Neural cell (in vitro differentiated cells): ENCODE results near the gene GMDS. TPM values are rescaled to one million over a fixed set of nuclear protein-coding genes. Genes with fewer than 3 reads are reported as not detected.

ENCODE experiments used
- H2AFZ ChIP-seq: fragments of 200-600, 300-800 bp; sonication (generic), shearing (Covaris generic); 2 replicates; pipeline ENCODE4 v1.6.0; 2014; ENCODE audit warnings: low read depth, mild to moderate bottlenecking, antibody characterized with exemption, low read length, moderate library complexity
- H3F3A ChIP-seq: fragments of 200-600 bp; shearing (Covaris generic); 2 replicates; pipeline ENCODE4 v1.6.1; 2016; ENCODE audit warnings: mild to moderate bottlenecking, moderate library complexity, mixed read lengths, antibody characterized with exemption, low read length; ENCODE audit not compliant: insufficient read depth, poor library complexity, severe bottlenecking
- H3K27ac ChIP-seq: fragments of 200-600, 300-800 bp; sonication (generic), shearing (Covaris generic); 2 replicates; pipeline ENCODE4 v1.5.1; 2014; ENCODE audit warnings: mild to moderate bottlenecking, low read length, moderate library complexity
- H3K27me3 ChIP-seq: fragments of 300-800, 200-600 bp; sonication (generic), shearing (Covaris generic); 2 replicates; pipeline ENCODE4 v1.6.0; 2014; ENCODE audit warnings: mild to moderate bottlenecking, low read depth, low read length, moderate library complexity; ENCODE audit not compliant: insufficient read depth
- H3K36me3 ChIP-seq: fragments of 300-800, 200-600 bp; sonication (generic), shearing (Covaris generic); 2 replicates; pipeline ENCODE4 v1.5.1; 2014; ENCODE audit warnings: mild to moderate bottlenecking, antibody characterized with exemption, low read length, moderate library complexity; ENCODE audit not compliant: insufficient read depth
- H3K4me2 ChIP-seq: fragments of 300-800, 200-600 bp; sonication (generic), shearing (Covaris generic); 2 replicates; pipeline ENCODE4 v1.6.0; 2014; ENCODE audit warnings: mild to moderate bottlenecking, low read length
- H3K4me3 ChIP-seq: fragments of 300-800, 200-600 bp; sonication (generic), shearing (Covaris generic); 2 replicates; pipeline ENCODE4 v1.5.1; 2014; ENCODE audit warnings: mild to moderate bottlenecking, low read length, moderate library complexity
- H3K79me2 ChIP-seq: fragments of 200-600 bp; shearing (Covaris generic); replicated peaks from 2 replicates; pipeline ENCODE4 v1.6.0; 2014; ENCODE audit warnings: mild to moderate bottlenecking, low read length, moderate library complexity; ENCODE audit not compliant: insufficient read depth
- H3K9ac ChIP-seq: fragments of 300-800, 200-600 bp; sonication (generic), shearing (Covaris generic); 2 replicates; pipeline ENCODE4 v1.6.1; 2016; ENCODE audit warnings: mild to moderate bottlenecking, low read length, mixed read lengths
- H3K9me2 ChIP-seq: fragments of 200-600 bp; shearing (Covaris generic); 2 replicates; pipeline ENCODE4 v1.6.1; 2016; ENCODE audit warnings: mild to moderate bottlenecking, low read length, mixed read lengths; ENCODE audit not compliant: insufficient read depth
- H3K9me3 ChIP-seq: fragments of 200-600, 300-800 bp; sonication (generic), shearing (Covaris generic); 2 replicates; pipeline ENCODE4 v1.6.1; 2016; ENCODE audit warnings: mild to moderate bottlenecking, mixed run types, low read length, moderate library complexity, mixed read lengths
- H4K20me1 ChIP-seq: fragments of 200-600 bp; shearing (Covaris generic); 2 replicates; pipeline ENCODE4 v1.6.1; 2016; ENCODE audit warnings: mild to moderate bottlenecking, mixed run types; ENCODE audit not compliant: insufficient read depth
- CTCF ChIP-seq: fragments of 450-650 bp; IDR thresholded peaks from 2 replicates; pipeline ENCODE4 v1.5.1; 2014; ENCODE audit warnings: antibody characterized with exemption, mild to moderate bottlenecking, moderate library complexity; ENCODE audit not compliant: poor library complexity, severe bottlenecking
- EP300 ChIP-seq: fragments of 450-650 bp; conservative IDR thresholded peaks from 2 replicates; pipeline ENCODE4 v1.6.1; 2014; ENCODE audit warnings: antibody characterized with exemption, mild to moderate bottlenecking, moderate library complexity; ENCODE audit not compliant: poor library complexity, severe bottlenecking
- EZH2 ChIP-seq: fragments of 200-600, 300-800 bp; shearing (Covaris generic), sonication (generic); IDR thresholded peaks from 2 replicates; pipeline ENCODE4 v1.6.1; 2014; ENCODE audit warnings: antibody characterized with exemption, low read length, borderline replicate concordance, mild to moderate bottlenecking; ENCODE audit not compliant: insufficient read depth, poor library complexity, severe bottlenecking
- MXI1 ChIP-seq: fragments of 450-650 bp; conservative IDR thresholded peaks from 2 replicates; pipeline ENCODE4 v1.6.1; 2014; ENCODE audit warnings: antibody characterized with exemption, mild to moderate bottlenecking; ENCODE audit not compliant: poor library complexity, severe bottlenecking
- POLR2AphosphoS5 ChIP-seq: IDR thresholded peaks from 2 replicates; pipeline ENCODE4 v1.6.1; 2012
- RAD21 ChIP-seq: fragments of 450-650 bp; conservative IDR thresholded peaks from 2 replicates; pipeline ENCODE4 v1.6.1; 2014; ENCODE audit warnings: antibody characterized with exemption, mild to moderate bottlenecking, moderate library complexity
- SMC3 ChIP-seq: fragments of 450-650 bp; conservative IDR thresholded peaks from 2 replicates; pipeline ENCODE4 v1.6.1; 2014; ENCODE audit warnings: antibody characterized with exemption, mild to moderate bottlenecking, moderate library complexity; ENCODE audit not compliant: poor library complexity
- TAF1 ChIP-seq: IDR thresholded peaks from 2 replicates; pipeline ENCODE4 v1.6.1; 2012; ENCODE audit warnings: low read depth
- polyA plus RNA-seq: library from polyadenylated mRNA; depleted of rRNA; stranded (reverse); fragments of >200 nt; gene quantifications from 2 replicates; pipeline ENCODE4 v1.2.3, GENCODE V29; 2014
- TF ChIP-seq, protein P1 (sequence below): IDR thresholded peaks from 2 replicates; pipeline ENCODE4 v1.6.1; 2012; ENCODE audit warnings: borderline replicate concordance

The GMDS gene
- polyA plus RNA-seq, 1 donor from 2014 or later, result 11.4 TPM

- Histone ChIP-seq H3F3A (no peaks in the 10 kb centered on the region), H3K9ac (no peak overlapping the region), H4K20me1 (no peaks in the 10 kb centered on the region), H3K79me2 (no peaks in the 10 kb centered on the region), H3K9me3 (no peaks in the 10 kb centered on the region), H3K27ac (no peak overlapping the region), H3K27me3 (no peaks in the 10 kb centered on the region), H3K4me2 (no peak overlapping the region), H3K9me2 (no peaks in the 10 kb centered on the region), H3K4me3 (no peak overlapping the region), H2AFZ (no peak overlapping the region), H3K36me3 (no peaks in the 10 kb centered on the region)
- TF ChIP-seq MXI1 (no peak), EP300 (no peak), CTCF (no peak), TAF1 (no peak), POLR2AphosphoS5 (no peak), SMC3 (no peak), RAD21 (no peak), EZH2 (no peak)
- TF ChIP-seq, protein P1, sequence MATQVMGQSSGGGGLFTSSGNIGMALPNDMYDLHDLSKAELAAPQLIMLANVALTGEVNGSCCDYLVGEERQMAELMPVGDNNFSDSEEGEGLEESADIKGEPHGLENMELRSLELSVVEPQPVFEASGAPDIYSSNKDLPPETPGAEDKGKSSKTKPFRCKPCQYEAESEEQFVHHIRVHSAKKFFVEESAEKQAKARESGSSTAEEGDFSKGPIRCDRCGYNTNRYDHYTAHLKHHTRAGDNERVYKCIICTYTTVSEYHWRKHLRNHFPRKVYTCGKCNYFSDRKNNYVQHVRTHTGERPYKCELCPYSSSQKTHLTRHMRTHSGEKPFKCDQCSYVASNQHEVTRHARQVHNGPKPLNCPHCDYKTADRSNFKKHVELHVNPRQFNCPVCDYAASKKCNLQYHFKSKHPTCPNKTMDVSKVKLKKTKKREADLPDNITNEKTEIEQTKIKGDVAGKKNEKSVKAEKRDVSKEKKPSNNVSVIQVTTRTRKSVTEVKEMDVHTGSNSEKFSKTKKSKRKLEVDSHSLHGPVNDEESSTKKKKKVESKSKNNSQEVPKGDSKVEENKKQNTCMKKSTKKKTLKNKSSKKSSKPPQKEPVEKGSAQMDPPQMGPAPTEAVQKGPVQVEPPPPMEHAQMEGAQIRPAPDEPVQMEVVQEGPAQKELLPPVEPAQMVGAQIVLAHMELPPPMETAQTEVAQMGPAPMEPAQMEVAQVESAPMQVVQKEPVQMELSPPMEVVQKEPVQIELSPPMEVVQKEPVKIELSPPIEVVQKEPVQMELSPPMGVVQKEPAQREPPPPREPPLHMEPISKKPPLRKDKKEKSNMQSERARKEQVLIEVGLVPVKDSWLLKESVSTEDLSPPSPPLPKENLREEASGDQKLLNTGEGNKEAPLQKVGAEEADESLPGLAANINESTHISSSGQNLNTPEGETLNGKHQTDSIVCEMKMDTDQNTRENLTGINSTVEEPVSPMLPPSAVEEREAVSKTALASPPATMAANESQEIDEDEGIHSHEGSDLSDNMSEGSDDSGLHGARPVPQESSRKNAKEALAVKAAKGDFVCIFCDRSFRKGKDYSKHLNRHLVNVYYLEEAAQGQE, result no peak
Measured at GRCh38 chr6:2053691-2054090, 191.7 kb downstream of the GMDS start.

- no peaks in the 10 kb centered on the region for H4K20me1 ChIP-seq
- no peaks in the 10 kb centered on the region for H3K9me2 ChIP-seq
- no peaks in the 10 kb centered on the region for H3K79me2 ChIP-seq
- H3F3A ChIP-seq, result no peaks in the 10 kb centered on the region
- no peak overlapping the region for H3K4me3 ChIP-seq
- no peaks in the 10 kb centered on the region for H3K36me3 ChIP-seq
- H3K4me2 ChIP-seq, result no peak overlapping the region
- no peaks in the 10 kb centered on the region for H3K9me3 ChIP-seq
- TF ChIP-seq CTCF (no peak), EP300 (no peak), SMC3 (no peak), RAD21 (no peak), MXI1 (no peak), POLR2AphosphoS5 (no peak), TAF1 (no peak), EZH2 (no peak)
- TF ChIP-seq, protein P1, result no peak
- H3K27ac ChIP-seq, result no peak overlapping the region
- no peaks in the 10 kb centered on the region for H3K27me3 ChIP-seq
- H2AFZ ChIP-seq, result no peak overlapping the region
- H3K9ac ChIP-seq, result no peak overlapping the region
Measured at GRCh38 chr6:2047855-2048254, 197.6 kb downstream of the GMDS start.
